ENCODE results near the gene SLC35E1. TPM values are rescaled to one million over a fixed set of nuclear protein-coding genes. Genes with fewer than 3 reads are reported as not detected.
"Not testable (repeated sequence)": the region's sequence is repeated elsewhere in the genome, so short reads cannot be mapped to it uniquely, and the experiment has no call there.

The SLC35E1 gene
- total RNA-seq, 1 donor from 2014 or later: 25.3 TPM

GRCh38 chr19:16520986-16521624, 51.1 kb downstream of the SLC35E1 start:
- no peak for DNase-seq

- no peak for DNase-seq
These were observed 51.9 kb downstream of the SLC35E1 start for GRCh38 chr19:16520074-16520973.

- no peak for DNase-seq
These were observed 53.0 kb downstream of the SLC35E1 start for GRCh38 chr19:16519230-16519687.

- DNase-seq: no peak
These were observed 53.6 kb downstream of the SLC35E1 start for GRCh38 chr19:16518483-16519229.

GRCh38 chr19:16518061-16518460, 54.2 kb downstream of the SLC35E1 start:
- no peak for DNase-seq

GRCh38 chr19:16516923-16517610, 55.1 kb downstream of the SLC35E1 start:
- DNase-seq: no peak

GRCh38 chr19:16516381-16516780, 55.8 kb downstream of the SLC35E1 start:
- no peak for DNase-seq

GRCh38 chr19:16514383-16515019, 57.7 kb downstream of the SLC35E1 start:
- DNase-seq: no peak

GRCh38 chr19:16512611-16513010, 59.6 kb downstream of the SLC35E1 start:
- not testable (repeated sequence) for DNase-seq

- peak; percentile 63 for DNase-seq
These were observed 62.8 kb downstream of the SLC35E1 start for GRCh38 chr19:16509141-16510061.

GRCh38 chr19:16508546-16508945, 63.7 kb downstream of the SLC35E1 start:
- DNase-seq: no peak

GRCh38 chr19:16506961-16507360, 65.3 kb downstream of the SLC35E1 start:
- no peak for DNase-seq

- DNase-seq: not testable (repeated sequence)
These were observed 66.1 kb downstream of the SLC35E1 start for GRCh38 chr19:16506161-16506560.

GRCh38 chr19:16504271-16504670, 67.9 kb downstream of the SLC35E1 start:
- no peak for DNase-seq

Small RNA genes lying within 50 kb of the gene (small RNA-seq; reads per million reads assigned to genes)
- not detected for gene RN7SL146P

Other genes with a start within 250 kb of the SLC35E1 start
- gene KLF2, start 247.6 kb downstream of the SLC35E1 start, total RNA-seq: 3.1 TPM
- 11.4 TPM for gene EPS15L1, start 100.4 kb downstream of the SLC35E1 start, total RNA-seq
- not detected for gene CALR3, start 76.2 kb downstream of the SLC35E1 start, total RNA-seq
- 2.8 TPM for gene C19orf44, start 76.0 kb downstream of the SLC35E1 start, total RNA-seq
- gene CHERP, start 30.0 kb downstream of the SLC35E1 start, total RNA-seq: 4.4 TPM
- gene MED26, start 55.8 kb upstream of the SLC35E1 start, total RNA-seq: 3.3 TPM
- 44.5 TPM for gene SMIM7, start 87.7 kb upstream of the SLC35E1 start, total RNA-seq
- 8.4 TPM for gene TMEM38A, start 88.7 kb upstream of the SLC35E1 start, total RNA-seq
- gene NWD1, start 147.4 kb upstream of the SLC35E1 start, total RNA-seq: 0.31 TPM

Measured in occipital lobe (tissue), 3 donors.